IPS-NIHi7 (cell line): ENCODE measurements around the gene DR1.
"Not testable (repeated sequence)": the region's sequence is repeated elsewhere in the genome, so short reads cannot be mapped to it uniquely, and the experiment has no call there.

ENCODE experiments used
- DNase-seq: peaks from one replicate; pipeline ENCODE4 v3.0.0; 2012; ENCODE audit warnings: mixed read lengths; ENCODE audit errors: extremely low spot score

The DR1 gene

DNA sequence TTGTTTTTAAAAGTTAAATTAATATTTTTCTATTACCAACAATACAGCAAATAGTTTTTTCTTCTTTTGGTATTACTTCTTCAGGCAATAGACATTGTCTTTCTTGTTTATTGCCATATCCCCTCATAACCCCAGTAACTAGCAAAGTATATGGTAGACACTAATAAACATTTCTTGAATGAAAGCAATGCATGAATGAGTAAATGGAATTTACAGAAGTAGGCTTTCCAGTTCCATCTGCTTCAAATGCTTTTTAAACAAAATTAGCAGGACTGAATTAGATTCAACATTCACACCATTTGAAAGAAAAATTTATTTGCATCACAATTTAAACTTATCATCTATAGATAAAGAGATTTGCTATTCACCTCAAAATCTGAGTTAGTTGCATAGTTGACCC lies 5.6 kb upstream of the DR1 start:
- DNase-seq: no peak

DNA sequence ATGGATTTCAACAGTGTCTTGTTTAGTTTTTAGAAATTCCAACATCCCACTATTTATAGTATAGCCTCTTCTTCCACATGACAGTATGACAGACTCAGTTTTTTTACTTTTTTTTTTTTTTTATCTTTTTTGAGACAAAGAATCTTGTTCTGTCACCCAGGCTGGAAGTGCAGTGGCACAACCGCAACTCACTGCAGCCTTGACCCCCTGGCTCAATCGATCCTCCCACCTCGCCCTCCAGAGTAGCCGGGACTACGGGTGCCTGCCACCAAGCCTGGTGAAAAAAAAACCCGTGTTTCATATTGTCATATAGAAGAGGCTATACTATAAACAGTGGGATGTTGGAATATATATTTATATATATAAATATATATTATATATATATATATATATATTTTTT lies 1.2 kb upstream of the DR1 start:
- DNase-seq: no peak

- DNase-seq: no peak
Measured at GRCh38 chr1:93344886-93345632, 648 bp upstream of the DR1 start.

- no peak for DNase-seq
Measured at GRCh38 chr1:93346421-93346993, 800 bp downstream of the DR1 start.

GRCh38 chr1:93347334-93347899 lies 1.7 kb downstream of the DR1 start:
- no peak for DNase-seq

DNA sequence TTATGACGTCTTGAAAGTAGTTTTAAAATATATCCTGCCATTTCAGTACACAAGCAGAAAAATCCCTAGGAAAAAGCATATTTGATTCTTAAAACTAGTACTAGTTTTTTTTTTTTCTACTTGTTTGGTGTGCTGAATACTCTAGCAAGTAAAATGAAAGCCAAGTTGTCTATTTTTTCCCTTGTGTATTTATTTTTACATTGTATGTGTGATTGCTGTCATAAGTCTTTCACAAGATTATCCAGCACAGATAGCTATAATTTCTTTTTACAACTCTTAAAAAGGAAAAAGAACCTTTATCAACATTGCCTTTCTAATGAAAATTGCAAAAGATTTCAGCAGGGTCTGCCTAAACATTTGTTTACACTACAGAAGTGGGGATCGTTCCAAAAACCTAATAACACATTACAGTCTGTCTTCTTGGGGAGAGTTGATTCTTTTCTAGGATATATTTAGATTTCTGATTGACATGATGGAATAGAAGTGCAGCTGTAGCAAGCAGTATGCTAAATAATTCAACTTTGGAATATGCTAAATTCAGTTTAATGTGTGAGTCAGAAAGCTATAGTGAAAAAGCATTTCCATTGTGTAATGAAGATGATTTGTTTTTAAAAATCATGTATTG lies 2.5 kb downstream of the DR1 start:
- no peak for DNase-seq

DNA sequence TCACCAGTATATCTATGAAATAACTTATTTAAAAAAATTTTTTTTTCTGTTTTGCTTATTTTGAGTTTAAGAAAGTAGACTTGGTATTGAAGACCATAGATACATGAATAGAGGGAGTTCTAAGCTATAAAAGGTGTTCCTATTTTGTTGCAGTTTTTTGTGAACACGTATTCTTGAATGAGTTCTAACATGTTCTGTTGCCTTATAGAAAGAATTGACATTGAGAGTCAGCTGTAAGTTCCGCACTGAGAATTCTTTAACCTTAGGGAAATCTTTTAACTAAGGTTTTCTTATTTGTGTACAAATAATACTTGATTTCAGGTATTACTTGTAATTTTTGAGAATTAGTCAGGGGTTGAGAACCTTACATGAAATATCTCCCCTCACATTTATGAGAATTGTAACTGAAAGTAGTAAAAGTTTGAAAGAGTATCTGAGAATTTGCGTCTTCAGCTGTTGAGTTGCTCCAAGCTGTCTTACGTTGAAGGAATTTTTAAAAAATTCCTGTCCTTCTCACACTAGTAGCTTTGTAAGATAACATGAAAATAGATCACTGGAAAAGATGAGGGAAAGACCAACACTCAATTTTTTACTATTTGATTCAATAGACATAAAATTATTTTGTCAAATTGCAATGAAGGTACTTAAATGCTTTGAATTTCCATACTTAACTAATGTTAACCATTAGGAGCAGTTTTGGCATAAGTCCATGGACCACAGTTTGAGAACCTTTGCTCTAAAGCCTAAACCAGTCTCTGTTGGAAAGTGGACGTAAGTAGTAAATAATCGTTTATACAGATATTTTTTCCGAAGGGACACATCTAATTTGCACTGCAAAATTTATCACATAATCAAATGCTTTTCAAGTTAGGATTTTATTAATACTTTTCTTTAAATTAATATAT lies 3.8 kb downstream of the DR1 start:
- no peak for DNase-seq

DNA sequence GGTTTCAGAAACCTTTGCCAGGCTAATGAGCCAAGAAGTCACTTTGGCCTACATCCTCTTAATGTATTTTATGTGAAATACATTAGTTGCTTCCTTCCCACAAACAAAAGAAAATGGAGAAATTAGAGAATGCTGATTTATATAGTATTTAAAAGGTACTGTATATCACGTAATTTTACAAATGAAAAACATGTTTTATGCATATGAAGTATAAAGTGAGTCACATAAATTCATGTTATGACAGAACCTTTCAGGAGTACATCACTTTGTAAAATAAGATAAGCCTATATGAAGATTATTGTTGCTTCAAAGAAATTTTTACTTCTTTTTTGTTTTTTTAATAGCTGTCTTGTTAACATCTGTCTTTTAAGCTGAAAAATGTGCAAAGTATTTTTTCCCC lies 4.6 kb downstream of the DR1 start:
- no peak for DNase-seq

DNA sequence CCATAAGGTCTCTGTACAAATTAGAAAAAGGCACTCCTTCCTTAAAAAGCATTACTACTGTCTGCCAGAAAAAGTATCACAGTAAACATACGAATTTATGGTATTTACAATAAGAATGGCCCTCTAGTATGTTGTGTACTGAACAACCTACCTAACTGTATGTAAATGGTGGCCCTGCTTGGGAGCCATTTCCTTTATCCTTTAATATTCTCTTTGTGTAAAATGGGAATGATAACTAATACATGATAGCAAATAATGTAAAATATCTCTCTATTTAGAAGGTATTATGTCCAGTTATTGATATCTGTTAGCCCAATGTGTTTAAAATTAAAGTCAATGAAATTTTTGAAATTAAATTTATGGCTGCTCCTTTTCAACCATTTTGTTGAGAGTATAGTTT lies 5.2 kb downstream of the DR1 start:
- DNase-seq: no peak

- DNase-seq: not testable (repeated sequence)
Measured at GRCh38 chr1:93351346-93351745, 5.6 kb downstream of the DR1 start.

GRCh38 chr1:93352376-93352775 lies 6.7 kb downstream of the DR1 start:
- no peak for DNase-seq

DNA sequence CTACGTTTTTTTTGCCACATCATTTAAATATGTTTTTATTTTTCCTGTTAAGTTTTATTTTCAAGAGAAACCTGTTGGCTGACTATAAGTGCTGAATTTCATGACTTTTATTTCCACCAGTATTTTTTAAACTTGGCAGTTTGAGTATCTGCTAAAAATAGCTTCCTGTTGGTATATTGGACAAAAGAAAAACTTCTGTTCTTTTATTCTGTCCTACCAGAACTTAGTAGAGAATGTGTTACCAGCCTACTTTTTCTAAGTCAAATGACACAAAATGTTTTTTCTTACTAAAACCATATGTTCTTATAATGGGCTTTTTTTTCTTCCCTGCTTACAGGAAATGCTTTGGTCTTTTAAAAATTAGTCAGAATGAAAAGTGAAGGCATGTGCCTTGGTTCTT lies 7.6 kb downstream of the DR1 start:
- DNase-seq: no peak

DNA sequence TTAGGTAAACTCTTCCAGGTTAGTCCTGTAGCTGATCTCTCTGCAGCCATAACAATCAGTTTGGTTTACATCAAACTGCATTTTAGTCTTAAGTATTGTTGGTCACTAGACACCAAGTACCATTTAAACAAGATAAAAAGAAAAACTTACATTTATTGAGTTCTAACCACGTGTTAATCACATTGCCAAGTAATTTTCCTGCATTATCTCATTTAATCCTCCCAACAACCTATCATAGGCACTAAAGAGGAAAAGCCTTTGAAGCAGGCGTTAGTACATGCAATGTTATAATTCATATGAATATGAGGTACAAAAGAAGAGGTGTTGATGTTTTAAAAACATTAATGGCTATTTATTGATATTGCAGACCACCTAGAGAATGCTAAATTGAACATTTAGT lies 9.0 kb downstream of the DR1 start:
- DNase-seq: no peak

GRCh38 chr1:93357242-93357641 lies 11.5 kb downstream of the DR1 start:
- no peak for DNase-seq

- peak; percentile 26 for DNase-seq
Measured at GRCh38 chr1:93358293-93358692, 12.6 kb downstream of the DR1 start.

DNA sequence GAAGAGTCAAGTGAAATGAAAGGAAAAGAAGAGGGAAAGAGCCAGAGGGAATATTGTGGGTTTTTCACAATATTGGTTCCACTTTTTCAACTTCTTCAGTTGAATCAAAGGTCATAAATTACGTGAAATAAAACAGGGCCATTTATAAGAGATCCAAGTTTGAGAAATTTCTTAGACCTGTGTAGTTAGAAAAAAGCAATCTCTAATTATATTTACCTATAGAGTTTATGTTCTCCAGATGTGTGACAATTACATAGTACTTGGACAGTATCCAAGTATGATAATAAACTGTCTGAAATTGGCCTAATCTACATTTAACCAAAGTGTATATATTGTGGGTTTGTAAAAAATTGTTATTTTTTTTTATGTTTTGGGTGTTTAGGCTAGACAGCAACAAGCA lies 14.4 kb downstream of the DR1 start:
- no peak for DNase-seq

- DNase-seq: no peak
Measured at GRCh38 chr1:93362237-93362636, 16.5 kb downstream of the DR1 start.

DNA sequence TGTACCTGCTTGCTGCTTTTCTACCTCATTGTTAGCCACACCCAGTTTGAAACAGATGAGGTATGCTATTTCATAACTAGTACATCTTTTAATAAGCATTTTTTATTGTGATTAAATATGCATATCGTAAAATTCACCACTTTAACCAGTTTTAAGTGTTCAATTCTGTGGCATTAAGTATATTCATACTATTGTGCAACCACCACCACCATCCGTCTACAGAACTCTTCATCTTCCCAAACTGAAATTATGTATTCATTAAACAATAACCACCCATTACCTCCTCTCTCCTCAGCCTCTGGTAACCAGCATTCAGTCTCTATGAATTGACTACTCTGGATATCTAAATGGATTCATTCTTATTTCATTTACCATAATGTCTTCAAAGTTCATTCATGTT lies 20.1 kb downstream of the DR1 start:
- DNase-seq: no peak

DNA sequence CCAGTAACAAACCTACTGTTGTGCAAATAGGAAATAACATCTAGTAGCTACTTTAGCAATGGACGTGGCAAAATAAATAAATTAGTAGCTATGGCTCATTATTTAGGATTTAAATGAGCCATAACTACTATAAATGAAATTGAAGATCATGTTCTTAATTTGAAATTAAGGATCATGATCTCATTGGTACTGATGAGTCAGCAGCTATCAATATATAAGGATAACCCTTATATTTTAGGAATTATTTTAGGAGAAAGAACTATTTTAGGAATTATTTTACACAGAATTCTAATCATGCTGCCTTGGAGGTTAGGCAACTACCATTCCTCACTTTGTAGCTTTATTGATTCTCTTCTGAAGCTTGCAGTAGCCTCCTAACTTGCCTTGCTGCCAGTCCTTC lies 24.0 kb downstream of the DR1 start:
- no peak for DNase-seq

DNA sequence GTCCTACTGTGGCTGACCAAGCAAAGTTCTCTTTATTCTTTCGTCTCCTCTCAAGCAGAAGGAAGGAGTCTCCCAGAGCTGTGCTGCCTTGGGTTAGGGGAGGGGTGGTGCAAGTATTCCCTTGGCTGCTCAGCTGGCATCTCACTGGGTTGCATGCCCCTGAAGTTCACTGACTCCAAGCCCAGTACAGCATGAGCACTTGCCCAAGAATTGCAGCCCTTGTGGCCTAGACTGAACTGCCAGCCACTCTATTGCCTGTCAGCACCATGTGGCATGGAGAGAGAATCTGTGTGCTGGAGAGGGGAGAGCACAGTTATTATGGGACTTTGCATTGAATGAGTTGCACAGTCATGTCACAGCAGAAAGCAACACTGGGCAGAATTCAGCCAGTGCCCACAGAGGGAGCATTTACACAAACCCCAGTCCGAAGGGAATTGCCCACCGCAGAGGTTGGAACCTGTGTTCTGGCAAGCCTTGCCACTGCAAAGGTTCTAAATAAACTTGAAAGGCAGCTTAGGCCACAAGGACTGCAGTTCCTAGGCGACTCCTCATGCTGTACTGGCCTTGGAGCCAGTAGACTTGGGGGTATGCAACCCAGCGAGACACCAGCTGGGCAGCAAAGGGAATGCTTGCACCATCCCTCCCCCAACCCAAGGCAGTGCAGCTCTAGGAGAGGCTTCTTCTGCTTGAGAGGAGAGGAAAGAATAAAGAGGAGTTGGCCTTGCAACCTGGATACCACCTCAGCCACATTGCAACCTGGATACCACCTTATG lies 28.8 kb downstream of the DR1 start:
- DNase-seq: no peak

GRCh38 chr1:93384656-93385055 lies 38.9 kb downstream of the DR1 start:
- no peak for DNase-seq
